K562 (cell line): Measurements from ENCODE around the gene PPP1R3E.

ENCODE experiments used
- BHLHE40 ChIP-seq: IDR thresholded peaks from 2 replicates; pipeline ENCODE4 v1.6.1; 2011; ENCODE audit warnings: low read length, improper control_type of control experiment
- EZH2 ChIP-seq: IDR thresholded peaks from 2 replicates; pipeline ENCODE4 v1.6.1; 2012; ENCODE audit warnings: low read depth, mild to moderate bottlenecking, inconsistent platforms, low read length, borderline replicate concordance
- MYBL2 ChIP-seq, 2 experiments: fragments of 450-650 bp in 1 of 2; sonication (generic) in 1 of 2; formaldehyde crosslinking in 1 of 2; IDR thresholded peaks; 2 replicates each; pipeline versions ENCODE4 v1.6.1 to v1.8.1; 2017 to 2022; ENCODE audit warnings: borderline replicate concordance in 1 of 2, inconsistent platforms in 1 of 2, low read depth in 1 of 2, mild to moderate bottlenecking in 1 of 2, missing genetic modification reagents in 1 of 2, moderate library complexity in 1 of 2
- NR2C1 ChIP-seq, 2 experiments: fragments of 450-650 bp; IDR thresholded peaks; 2 replicates each; pipeline ENCODE4 v1.6.1; 2017; ENCODE audit warnings: mild to moderate bottlenecking in 2 of 2, antibody characterized with exemption in 1 of 2, inconsistent platforms in 1 of 2, missing compliant biosample characterization in 1 of 2, missing genetic modification characterization in 1 of 2
- POLR2A ChIP-seq: fragments of 450-650 bp; conservative IDR thresholded peaks from 2 replicates; pipeline ENCODE4 v1.6.1; 2016
- SPI1 ChIP-seq: IDR thresholded peaks from 2 replicates; pipeline ENCODE4 v1.6.1; 2011; ENCODE audit warnings: low read depth, low read length, control low read depth, borderline replicate concordance
- XRCC5 ChIP-seq: fragments of 200-400 bp; formaldehyde crosslinking; IDR thresholded peaks from 2 replicates; pipeline ENCODE4 v1.6.1; 2017; ENCODE audit warnings: low read depth, mild to moderate bottlenecking, low read length
- ZNF644 ChIP-seq: fragments of 200-800 bp; sonication (Bioruptor generic); IDR thresholded peaks from 2 replicates; pipeline ENCODE4 v1.6.1; 2016; ENCODE audit warnings: low read depth, missing genetic modification characterization, missing compliant biosample characterization
- ZNF830 ChIP-seq: fragments of 250-450 bp; sonication (Bioruptor Pico); IDR thresholded peaks from 2 replicates; pipeline ENCODE4 v1.5.0; 2021; ENCODE audit warnings: mild to moderate bottlenecking
- TF ChIP-seq, protein P1 (sequence below), 3 experiments: IDR thresholded peaks in 2 of 3; conservative IDR thresholded peaks in 1 of 3; 2 replicates each; pipeline ENCODE4 v1.5.1; 2011 to 2012; ENCODE audit warnings: low read length in 3 of 3, mild to moderate bottlenecking in 3 of 3, control low read depth in 2 of 3, improper control_type of control experiment in 1 of 3, inconsistent platforms in 1 of 3, low read depth in 1 of 3, mixed read lengths in 1 of 3, moderate library complexity in 1 of 3; ENCODE audit not compliant: insufficient read depth in 2 of 3

DNA sequence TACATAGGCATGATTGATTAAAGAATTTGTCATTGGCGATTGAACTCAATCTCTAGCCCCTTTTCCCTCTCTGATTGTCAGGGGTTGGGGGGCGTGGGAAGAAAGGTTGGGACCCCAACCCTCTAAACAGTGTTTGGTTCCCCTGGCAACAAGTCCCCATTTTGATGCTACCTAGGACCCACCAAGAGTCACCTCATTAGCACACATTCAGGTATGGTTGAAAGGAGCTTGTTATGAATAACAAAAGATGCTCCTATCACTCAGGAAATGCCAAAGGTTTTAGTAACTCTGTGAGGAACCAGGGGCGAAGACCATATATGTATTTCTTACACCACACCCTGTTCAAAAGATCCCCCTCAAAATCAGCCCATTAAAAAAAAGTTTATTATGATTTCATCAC is 50.7 kb downstream of the PPP1R3E start:
- TF ChIP-seq, protein P1, sequence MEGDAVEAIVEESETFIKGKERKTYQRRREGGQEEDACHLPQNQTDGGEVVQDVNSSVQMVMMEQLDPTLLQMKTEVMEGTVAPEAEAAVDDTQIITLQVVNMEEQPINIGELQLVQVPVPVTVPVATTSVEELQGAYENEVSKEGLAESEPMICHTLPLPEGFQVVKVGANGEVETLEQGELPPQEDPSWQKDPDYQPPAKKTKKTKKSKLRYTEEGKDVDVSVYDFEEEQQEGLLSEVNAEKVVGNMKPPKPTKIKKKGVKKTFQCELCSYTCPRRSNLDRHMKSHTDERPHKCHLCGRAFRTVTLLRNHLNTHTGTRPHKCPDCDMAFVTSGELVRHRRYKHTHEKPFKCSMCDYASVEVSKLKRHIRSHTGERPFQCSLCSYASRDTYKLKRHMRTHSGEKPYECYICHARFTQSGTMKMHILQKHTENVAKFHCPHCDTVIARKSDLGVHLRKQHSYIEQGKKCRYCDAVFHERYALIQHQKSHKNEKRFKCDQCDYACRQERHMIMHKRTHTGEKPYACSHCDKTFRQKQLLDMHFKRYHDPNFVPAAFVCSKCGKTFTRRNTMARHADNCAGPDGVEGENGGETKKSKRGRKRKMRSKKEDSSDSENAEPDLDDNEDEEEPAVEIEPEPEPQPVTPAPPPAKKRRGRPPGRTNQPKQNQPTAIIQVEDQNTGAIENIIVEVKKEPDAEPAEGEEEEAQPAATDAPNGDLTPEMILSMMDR (IDR thresholded peaks at IDR 0.05 in 2 of 3, conservative IDR thresholded peaks at IDR 0.05 in 1 of 3; ENCODE audit: insufficient read depth in 2 of 3, low read depth in 1 of 3, low read length in 3 of 3): no peak
- no peak for TF ChIP-seq XRCC5
- TF ChIP-seq POLR2A: no peak
- TF ChIP-seq MYBL2 (IDR thresholded peaks at IDR 0.05; ENCODE audit: low read depth): no peak
- TF ChIP-seq MYBL2 (CRISPR knock-in tag; IDR thresholded peaks at IDR 0.05; ENCODE audit: borderline replicate concordance): no peak
- TF ChIP-seq ZNF644 (tag): no peak
- TF ChIP-seq ZNF830 (CRISPR knock-in tag): no peak
- no peak for TF ChIP-seq EZH2
- TF ChIP-seq NR2C1 (IDR thresholded peaks at IDR 0.05): no peak
- no peak for TF ChIP-seq NR2C1 (tag; IDR thresholded peaks at IDR 0.05)
- TF ChIP-seq BHLHE40: no peak
- no peak for TF ChIP-seq SPI1
